HG03025 (cell line): ENCODE results near the gene GPR15LG.
A peak's percentile ranks its signal among the peaks of the same experiment; 100 is the strongest.
"Not testable (repeated sequence)": the region's sequence is repeated elsewhere in the genome, so short reads cannot be mapped to it uniquely, and the experiment has no call there.

Experiments
- ATAC-seq: cut with Tn5 transposase; IDR thresholded peaks from one replicate; pipeline ENCODE4 v1.9.1; 2021; ENCODE audit warnings: mild to moderate bottlenecking, moderate library complexity; ENCODE audit not compliant: unreplicated experiment, low FRiP score

GPR15LG gene

DNA sequence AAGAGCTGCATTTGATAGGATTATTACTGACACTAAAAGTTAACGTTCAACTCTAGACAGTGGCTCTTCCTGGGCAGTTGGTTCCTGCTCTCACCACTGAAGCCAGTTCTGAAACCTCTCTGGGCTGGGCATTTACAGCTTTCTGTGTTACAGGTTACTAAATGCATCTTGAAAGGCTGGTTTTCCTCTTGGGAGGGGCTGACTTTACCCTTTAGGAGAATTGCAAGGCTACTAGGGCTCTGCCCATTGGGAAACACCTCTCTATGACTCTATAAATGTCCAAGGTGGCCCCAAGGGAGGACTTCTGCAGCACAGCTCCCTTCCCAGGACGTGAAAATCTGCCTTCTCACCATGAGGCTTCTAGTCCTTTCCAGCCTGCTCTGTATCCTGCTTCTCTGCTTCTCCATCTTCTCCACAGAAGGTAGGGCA is at the start of gene GPR15LG:
Gene GPR15LG (plus strand): TSS at position 301 of the 429 bp plus-strand sequence. CDS start 51 bp downstream, at position 352.
- no peak for ATAC-seq

DNA sequence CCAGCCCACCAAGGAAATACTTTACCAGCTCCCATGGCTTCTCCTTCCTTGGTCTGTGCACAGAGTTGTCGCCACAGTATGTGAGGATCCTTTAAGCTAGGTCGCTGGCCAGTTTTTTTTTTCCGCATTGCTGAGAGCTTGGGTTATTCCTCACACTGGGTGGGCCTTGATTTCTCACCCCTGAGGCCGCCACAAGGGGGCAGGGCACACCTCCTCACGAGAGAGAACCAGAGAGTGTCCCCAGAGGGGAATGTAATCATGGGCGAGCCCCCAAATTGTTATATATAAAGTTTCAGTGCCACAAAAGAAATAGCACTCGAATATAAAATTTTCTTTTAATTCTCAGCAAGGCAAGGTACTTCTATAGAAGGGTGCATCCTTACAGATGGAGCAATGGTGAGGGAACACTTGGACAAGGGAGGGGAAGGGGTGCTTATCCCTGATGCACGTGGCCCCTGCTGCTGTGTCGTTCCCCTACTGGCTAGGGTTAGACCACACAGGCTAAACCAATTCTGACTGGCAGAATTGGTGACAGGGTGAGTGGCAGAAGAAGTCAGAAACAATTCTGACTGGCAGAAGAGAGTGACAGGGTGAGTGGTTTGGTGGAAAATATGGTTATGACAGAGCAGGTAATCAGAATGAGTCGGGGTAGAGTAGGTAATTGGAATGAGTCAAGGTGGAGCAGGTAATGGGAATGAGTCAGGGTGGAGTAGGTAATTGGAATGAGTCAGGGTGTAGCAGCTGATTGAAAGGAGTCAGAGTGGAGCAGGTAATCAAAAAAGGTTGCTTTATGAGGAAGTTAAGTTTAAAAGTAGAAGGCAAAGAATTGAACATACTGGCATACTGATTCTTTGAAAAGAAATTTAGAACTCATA is 47.5 kb upstream of the GPR15LG start:
- not testable (repeated sequence) for ATAC-seq

DNA sequence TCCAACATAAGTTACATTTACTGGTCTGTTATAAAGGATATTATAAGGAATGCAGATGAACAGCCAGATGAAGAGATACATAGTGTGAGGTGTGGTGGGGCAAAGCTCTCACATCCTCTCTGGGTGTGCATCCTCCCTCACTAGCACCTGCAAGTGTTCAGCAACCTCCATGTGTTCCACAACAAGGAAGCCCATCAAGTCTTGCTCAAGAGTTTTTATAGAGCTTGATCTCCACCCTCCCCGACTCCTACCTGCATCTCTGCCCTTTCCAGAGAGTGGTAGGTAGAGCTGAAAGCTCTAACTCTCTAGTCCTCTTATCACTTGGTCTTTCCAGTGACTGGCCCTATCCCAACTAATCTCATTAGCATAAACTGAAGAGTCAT is 46.8 kb upstream of the GPR15LG start:
- no peak for ATAC-seq

DNA sequence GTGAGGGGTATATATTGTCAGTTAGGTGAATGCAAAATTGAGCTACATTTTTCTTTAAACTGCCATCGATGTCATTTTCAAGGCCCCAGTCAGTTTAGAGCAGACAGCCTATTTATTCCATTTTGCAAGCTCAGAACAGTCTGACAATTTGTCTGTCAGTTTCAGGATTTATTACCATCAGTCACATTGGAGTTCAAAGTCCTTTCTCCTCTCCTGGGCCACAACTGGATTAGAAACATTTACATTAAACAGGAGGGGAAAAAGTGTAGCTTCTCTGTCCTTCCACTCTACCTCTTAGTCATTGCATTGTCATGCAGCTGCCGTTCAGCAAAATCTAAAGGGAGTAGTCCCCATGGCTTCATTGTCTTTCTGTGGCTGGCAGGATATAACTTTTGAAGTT is 37.8 kb upstream of the GPR15LG start:
- ATAC-seq: no peak

DNA sequence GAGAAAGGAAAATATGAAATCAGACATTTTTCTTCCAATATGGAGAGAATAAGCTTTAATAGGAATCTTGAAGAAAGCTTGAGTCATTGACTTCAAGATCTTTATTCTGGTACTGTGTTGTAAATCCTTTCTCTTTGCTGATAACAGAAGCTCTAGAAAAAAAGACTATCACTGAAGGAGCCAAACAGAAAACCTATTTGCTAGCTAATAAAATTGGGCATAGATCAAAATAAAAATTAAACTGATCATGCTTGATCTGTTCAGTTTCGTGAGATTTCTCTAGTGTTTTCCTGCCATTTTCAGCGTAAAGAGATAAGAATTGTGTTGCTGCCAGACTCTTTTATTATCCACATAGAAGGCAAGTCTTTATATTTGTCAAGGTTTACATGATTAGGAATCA is 35.8 kb upstream of the GPR15LG start:
- no peak for ATAC-seq

DNA sequence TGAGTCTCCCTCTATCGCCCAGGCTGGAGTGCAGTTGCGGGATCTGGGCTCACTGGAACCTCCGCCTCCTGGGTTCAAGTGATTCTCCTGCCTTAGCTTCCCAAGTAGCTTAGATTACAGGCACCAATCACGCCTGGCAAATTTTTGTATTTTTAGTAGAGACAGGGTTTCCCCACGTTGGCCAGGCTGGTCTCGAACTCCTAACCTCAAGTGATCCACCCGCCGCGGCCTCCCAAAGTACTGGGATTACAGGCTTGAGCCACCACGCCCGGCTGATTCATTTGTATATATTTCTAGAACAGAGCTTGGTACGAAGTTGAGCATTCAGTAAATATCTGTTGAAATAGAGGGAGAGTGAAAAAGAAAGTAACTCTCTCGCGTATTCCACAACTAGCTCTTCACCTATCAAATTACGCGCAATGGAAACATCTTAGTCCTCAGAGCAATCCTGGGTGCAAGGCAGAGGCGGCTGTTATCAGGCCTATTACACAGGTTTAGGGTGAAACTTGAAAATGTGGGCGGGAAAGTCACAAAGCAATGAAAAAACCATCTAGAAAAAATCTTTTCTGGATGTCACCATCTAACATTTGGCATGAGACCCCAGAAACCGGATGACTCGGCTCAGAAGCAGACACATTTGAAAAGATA is 35.0 kb upstream of the GPR15LG start:
- no peak for ATAC-seq

DNA sequence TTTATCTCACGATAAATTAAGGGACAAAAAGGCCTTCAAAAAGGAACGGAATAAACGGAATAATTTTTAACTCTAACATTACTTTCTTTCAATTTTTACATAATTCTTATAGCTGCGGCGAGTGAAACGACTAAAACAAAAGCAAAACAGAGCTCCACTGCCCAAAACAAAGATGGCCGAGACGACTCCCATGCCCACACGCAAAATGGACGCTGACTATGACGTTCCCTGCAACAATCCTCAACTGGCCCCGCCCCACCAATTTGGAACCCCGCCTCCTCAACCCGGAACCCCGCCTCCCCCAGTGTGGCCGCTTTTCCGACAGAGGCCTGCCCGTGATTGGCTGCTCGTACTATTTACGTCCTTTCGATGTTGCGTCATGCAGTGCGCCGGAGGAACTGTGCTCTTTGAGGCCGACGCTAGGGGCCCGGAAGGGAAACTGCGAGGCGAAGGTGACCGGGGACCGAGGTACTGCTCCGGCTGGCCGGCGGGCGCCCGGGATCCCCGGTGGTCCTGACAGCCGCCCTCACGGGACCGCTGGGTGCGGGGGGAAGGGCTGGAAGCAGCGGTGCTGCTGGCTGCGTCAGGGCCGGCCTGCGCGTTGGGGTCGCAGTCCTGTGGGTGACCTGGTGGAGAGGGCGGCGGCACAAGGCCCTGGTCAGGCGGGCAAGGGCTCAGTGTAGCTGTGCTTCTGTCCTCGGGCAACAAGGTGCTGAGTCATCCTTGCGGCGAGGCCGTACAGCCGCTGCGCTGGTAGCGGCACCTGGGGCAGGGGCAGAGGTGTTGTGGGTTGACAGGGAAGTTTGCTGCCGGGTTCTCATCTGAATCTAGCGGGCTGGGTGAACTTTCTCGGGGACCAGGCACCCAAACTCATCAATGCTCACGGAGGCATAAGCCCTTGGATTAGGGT is 34.2 kb upstream of the GPR15LG start, which contains the start of gene GHITM:
Gene GHITM (plus strand): TSS at position 384 of the 910 bp plus-strand sequence. CDS start 1,992 bp downstream, outside the sequence.
- ATAC-seq: peak; percentile 99

DNA sequence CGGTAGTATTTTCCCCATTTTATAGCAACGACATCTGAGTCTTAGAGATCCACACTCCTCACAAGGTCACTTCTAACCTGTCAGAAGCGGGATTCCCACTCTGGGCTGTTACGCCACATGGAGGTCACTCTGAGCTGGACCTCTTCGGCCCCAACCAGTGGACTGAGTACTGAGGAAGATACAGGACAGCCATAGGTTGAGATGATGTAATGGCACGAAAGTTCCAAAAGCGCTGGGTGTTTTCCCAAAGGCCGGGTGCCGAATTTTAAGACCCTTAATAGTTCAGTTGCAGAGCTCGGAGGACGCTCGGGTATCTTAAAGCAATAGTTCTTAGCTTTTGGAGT is 33.6 kb upstream of the GPR15LG start:
- no peak for ATAC-seq

DNA sequence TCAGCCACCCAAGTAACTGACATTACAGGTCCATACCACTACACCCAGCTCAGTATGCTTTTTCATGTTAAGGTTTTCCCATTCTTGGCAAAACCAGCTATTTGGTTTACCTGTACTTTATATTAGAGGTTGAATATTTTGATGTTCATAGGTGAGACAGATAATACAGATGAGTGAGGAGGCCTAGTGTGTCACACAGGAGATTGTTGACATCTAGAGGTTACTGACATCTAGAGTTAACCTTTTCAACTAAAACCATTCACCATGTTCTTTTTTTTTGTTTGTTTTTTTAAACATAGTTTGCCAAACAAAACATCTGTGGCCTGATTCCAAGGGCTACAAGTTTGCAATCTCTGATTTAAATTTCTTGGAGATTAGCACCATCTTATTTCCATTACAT is 26.3 kb upstream of the GPR15LG start:
- ATAC-seq: no peak

DNA sequence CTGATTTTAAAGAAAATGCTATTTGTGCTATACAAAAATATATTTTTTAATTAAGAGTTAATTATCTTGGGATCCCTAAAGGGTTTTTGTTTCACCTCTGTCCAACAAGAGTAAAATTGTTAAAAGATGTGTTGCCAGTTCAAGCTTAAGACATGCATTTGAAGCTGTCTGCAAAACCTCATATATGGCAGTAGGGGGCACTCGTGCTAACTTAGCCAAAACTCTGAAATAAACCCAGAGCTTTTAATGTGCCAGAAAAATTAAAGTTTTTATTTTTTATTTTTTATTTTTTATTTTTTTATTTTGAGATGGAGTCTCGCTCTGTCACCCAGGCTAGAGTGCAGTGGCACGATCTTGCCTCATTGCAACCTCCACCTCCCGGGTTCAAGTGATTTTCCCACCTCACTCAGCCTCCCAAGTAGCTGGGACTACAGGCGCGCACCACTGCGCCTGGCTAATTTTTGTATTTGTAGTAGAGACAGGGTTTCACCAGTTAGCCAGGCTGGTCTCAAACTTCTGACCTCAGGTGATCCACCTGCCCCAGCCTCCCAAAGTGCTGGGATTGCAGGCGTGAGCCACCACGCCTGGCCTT is 25.5 kb upstream of the GPR15LG start:
- ATAC-seq: not testable (repeated sequence)

DNA sequence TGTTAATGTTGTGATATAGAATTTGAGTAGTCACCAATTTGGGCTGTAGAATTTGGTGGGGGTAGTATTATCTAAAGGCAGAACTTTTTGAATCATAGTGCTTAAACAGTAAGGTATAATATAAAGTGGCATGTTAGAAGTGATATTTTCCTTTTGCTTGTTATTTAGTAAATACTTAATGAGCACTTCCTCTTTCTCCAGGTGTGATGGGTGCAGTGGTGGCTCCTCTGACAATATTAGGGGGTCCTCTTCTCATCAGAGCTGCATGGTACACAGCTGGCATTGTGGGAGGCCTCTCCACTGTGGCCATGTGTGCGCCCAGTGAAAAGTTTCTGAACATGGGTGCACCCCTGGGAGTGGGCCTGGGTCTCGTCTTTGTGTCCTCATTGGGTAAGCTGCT is 23.7 kb upstream of the GPR15LG start:
- ATAC-seq: no peak

DNA sequence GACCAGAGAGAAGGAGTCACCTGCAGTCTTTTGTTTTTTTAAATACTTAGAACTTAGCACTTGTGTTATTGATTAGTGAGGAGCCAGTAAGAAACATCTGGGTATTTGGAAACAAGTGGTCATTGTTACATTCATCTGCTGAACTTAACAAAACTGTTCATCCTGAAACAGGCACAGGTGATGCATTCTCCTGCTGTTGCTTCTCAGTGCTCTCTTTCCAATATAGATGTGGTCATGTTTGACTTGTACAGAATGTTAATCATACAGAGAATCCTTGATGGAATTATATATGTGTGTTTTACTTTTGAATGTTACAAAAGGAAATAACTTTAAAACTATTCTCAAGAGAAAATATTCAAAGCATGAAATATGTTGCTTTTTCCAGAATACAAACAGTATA is 20.8 kb upstream of the GPR15LG start:
- no peak for ATAC-seq

DNA sequence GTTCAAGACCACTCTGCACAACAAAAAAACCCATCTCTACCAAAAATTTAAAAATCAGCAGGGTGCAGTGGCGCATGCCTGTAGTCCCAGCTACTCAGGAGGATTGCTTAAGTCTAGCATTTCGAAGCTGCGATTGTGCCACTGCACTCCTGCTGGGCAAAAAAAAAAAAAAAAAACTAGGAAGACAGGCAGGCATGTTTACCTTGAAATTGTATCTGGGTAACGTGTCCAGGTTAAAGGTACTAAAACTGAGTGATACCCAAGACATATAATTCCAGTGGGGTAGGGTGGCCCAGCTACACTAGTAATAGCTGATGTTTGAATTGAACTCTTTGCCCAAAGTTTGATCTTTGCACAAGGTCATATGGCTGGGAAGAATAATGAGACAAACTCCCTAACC is 18.1 kb upstream of the GPR15LG start:
- ATAC-seq: no peak

DNA sequence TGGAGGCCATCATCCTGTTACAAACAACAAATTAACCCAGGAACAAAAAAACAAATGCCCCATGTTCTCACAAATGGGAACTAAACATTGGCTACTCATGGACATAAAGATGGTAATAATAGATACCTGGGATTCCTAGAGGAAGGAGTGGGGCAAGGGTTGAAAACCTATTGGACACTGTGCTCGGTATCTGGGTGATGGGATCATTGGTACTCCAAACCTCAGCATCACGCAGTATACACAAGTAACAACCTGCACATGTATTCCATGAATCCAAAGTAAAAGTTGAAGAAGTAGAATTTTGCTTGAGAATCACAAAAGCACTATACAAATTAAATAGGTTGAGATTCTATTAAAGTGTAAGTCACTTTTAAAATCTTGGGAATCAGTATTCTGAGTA is 17.6 kb upstream of the GPR15LG start:
- no peak for ATAC-seq

DNA sequence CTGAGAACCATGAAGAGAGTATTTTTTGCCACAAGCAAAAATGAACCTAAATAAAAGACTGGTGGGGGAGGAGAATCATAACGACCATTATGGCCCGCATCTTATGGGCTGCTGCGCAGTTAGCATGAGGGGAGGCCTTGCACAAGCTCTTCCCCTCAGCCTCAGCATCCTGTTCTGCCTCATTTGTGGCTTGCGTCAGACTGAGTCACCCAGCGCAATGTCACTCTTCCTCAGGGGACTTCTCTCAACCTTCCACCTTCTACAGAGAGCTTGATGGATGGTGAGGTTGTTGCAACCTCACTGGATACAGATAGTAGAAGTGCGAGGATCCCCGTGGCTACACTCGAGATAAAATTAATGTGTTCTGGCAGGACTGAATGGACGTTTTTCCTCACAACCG is 16.8 kb upstream of the GPR15LG start:
- ATAC-seq: no peak

DNA sequence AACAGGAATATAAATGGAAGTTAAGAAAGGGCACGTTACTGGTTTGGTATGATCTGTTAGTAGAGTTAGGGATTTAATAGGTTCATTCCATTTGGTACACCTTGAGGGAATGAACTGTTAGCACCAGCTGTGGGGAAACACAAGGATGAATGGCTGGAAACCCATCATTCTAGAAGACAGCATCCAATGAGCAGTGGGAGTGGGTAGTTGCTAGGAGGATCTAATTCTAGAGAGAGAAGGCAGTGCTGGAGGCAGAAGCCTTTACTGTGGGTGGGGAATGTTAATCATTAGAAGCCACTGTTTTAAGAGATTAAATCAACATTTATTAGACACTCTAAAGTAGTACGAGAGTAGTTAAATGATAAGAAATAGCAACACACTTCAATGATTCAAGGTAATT is 15.5 kb upstream of the GPR15LG start:
- no peak for ATAC-seq

DNA sequence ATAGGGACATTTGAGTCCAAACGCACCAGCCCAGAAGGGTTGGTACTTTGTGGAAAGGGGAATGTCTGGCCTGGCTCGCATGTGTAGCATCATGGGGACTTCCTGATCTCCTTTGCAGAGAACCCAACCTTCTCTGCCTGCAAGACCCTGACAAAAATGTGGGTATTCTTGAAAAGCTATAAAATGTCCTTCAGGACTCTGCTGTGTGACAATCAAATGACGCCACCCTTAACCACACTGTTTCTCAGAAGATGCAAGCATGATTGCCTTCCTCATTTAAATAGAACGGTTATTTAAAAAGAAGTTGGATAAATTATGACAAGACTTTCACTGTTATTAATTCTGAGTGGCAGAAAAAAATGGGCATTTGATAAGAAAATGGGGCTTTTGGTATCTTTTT is 15.1 kb upstream of the GPR15LG start:
- no peak for ATAC-seq

DNA sequence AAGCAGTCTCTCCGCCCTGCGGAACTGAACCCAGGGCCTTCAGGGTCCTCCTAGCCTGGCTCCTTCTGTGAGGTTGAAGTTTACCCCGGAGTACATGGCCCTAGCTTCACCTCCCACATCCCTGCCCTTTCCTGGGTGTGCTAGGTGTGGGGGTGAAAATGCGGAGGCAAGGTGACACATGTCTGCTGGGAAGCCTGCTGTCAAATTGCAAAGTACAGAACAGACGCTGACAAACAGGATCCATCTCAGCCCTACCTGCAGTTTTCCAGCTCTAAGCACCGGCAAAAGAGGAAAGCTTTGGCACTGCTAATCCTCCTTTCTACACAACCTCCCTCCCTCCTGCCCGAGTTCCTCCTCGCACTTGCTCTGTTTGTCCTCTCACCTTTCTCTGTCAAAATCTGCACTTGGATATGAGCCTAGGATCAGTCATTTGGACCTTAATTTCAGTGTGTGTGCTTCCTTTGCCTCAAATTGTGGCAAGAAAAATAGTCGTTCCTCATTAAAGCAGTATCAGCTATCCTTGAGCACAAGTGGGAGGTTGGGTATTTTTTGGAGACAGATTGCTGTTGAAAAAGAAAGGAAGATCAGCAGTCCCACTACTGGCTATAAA is 14.4 kb upstream of the GPR15LG start:
- no peak for ATAC-seq

DNA sequence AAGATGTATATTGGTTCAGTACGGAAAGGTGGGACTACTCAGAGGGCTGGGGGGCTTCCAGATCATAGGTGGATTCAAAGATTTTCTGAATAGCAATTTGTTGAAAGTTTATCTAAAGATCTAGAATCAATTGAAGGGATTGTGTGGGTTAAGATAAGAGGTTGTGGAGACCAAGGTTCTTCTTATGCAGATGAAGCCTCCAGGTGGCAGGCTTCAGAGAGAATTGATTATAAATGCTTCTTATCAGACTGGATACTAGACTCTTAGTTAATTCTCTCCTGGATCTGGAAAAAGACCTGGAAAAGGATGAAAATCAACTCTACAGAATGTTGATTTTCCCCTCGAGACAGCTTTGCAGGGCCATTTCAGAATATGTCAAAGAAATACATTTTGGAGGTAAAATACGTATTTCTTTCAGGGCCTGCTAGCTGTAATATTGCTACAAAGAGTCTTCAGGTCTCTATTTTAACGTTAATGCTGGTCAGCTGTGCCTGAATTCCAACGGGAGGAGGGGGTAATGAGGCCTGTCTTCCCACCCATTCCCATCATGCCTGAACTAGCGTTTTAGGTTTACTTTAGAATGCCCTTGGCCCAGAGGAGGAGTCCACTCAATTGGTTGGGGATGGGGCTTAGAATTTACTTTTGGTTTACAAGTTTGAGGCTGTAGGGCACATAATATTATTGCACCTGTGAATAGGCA is 12.8 kb upstream of the GPR15LG start:
- no peak for ATAC-seq

DNA sequence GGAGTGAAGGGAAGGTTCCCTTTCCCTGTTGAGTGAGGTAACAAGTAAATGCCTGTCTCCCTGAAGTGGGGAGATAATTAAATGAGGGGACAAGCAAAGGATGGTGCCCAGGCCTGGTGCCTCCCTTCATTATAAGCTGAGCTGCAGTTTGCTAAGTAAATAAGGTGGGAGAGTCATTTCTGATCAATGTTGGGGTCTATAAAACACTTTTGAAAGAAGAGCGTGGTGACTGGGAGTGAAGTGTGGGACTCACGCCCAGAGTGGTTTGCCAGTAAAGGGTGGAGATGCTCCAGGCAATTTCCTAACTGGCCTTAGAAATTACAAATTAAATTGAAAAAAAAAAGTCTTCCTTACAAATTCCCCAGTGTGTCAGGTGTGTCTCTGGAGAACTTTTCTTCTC is 9.6 kb upstream of the GPR15LG start:
- no peak for ATAC-seq
